GM12878 (cell line): ENCODE results near the gene MAPK13. TPM values are rescaled to one million over a fixed set of nuclear protein-coding genes. Genes with fewer than 3 reads are reported as not detected.

Source experiments
- ATAC-seq: fragments of 200-7000 bp; cut with Tn5 transposase; 3 replicates; pipeline ENCODE4 v1.9.1; 2020; ENCODE audit warnings: mild to moderate bottlenecking, moderate library complexity
- BruUV-seq: library from RNA; stranded (reverse); fragments of 400-500 nt; replicated peaks from 2 replicates; lab custom pipeline; 2021; lab: Mats Ljungman, UMichigan
- CTCF ChIA-PET: fragments of 300-600 bp; sonication (Branson Sonifier 250); formaldehyde crosslinking; extraction: SDS; loops from one replicate; lab custom pipeline; 2021; ENCODE audit warnings: inconsistent platforms; lab: Yijun Ruan, JAX
- POLR2A ChIA-PET: fragments of 350-600 bp; formaldehyde crosslinking; extraction: SDS; loops from one replicate; lab custom pipeline; 2021; ENCODE audit warnings: inconsistent platforms; lab: Charles Lee
- RAD21 ChIA-PET: fragments of 300-600 bp; sonication (Branson Sonifier 250); formaldehyde crosslinking; loops from one replicate; lab custom pipeline; 2023; ENCODE audit warnings: antibody characterized with exemption; ENCODE audit not compliant: unreplicated experiment; lab: Charles Lee
- SMC1A ChIA-PET: fragments of 300-600 bp; sonication (Branson Sonifier 250); formaldehyde crosslinking; loops from one replicate; lab custom pipeline; 2023; ENCODE audit not compliant: unreplicated experiment, uncharacterized antibody; lab: Charles Lee
- DNase-seq: peaks from one replicate; pipeline ENCODE4 v3.0.0-alpha.2; 2011; ENCODE audit warnings: low read depth, low spot score
- FAIRE-seq: peaks from 3 replicates; lab custom pipeline; 2011; peaks lifted over from hg19 to GRCh38; lab: Jason Lieb, UNC
- H2AFZ ChIP-seq: 2 replicates; pipeline ENCODE4 v1.6.0; 2011; ENCODE audit warnings: low read depth, low read length, control low read depth; ENCODE audit not compliant: control insufficient read depth
- H3K27ac ChIP-seq: 2 replicates; pipeline ENCODE4 v1.5.1; 2011; ENCODE audit warnings: control low read depth; ENCODE audit not compliant: control insufficient read depth, insufficient read depth
- H3K27me3 ChIP-seq, 2 experiments: replicated peaks in 1 of 2; 2 replicates each; pipeline versions ENCODE4 v1.6.0 to v1.6.1; 2011; ENCODE audit warnings: low read length in 1 of 2; ENCODE audit not compliant: control insufficient read depth in 2 of 2, insufficient read depth in 2 of 2
- H3K36me3 ChIP-seq, 2 experiments: 2 replicates each; pipeline ENCODE4 v1.5.1; 2011; ENCODE audit warnings: low read length in 1 of 2; ENCODE audit not compliant: control insufficient read depth in 2 of 2, insufficient read depth in 2 of 2
- H3K4me1 ChIP-seq: 2 replicates; pipeline ENCODE4 v1.6.1; 2011; ENCODE audit warnings: mild to moderate bottlenecking, low read length, moderate library complexity, mixed read lengths; ENCODE audit not compliant: control insufficient read depth, insufficient read depth
- H3K4me2 ChIP-seq: 2 replicates; pipeline ENCODE4 v1.6.0; 2011; ENCODE audit warnings: control low read depth; ENCODE audit not compliant: control insufficient read depth, insufficient read depth
- H3K4me3 ChIP-seq: fragments of 200-600 bp; sonication (generic); 2 replicates; pipeline ENCODE4 v1.5.1; 2016
- H3K79me2 ChIP-seq: 2 replicates; pipeline ENCODE4 v1.6.0; 2011; ENCODE audit warnings: low read length; ENCODE audit not compliant: control insufficient read depth, insufficient read depth
- H3K9ac ChIP-seq: 2 replicates; pipeline ENCODE4 v1.8.0; 2011; ENCODE audit warnings: low read length, control low read depth, mixed read lengths; ENCODE audit not compliant: control insufficient read depth, insufficient read depth
- H3K9me3 ChIP-seq: replicated peaks from 3 replicates; pipeline ENCODE4 v1.5.1; 2011; ENCODE audit warnings: mild to moderate bottlenecking, low read length; ENCODE audit not compliant: control insufficient read depth, insufficient read depth
- H4K20me1 ChIP-seq: 2 replicates; pipeline ENCODE4 v1.6.0; 2011; ENCODE audit not compliant: control insufficient read depth, insufficient read depth
- HDGF ChIP-seq: fragments of 450-650 bp; IDR thresholded peaks from 2 replicates; pipeline ENCODE4 v1.6.1; 2016; ENCODE audit warnings: antibody characterized with exemption
- HSF1 ChIP-seq: fragments of 150-350 bp; IDR thresholded peaks from 2 replicates; pipeline ENCODE4 v1.6.1; 2014; ENCODE audit warnings: mild to moderate bottlenecking, low read depth, low read length
- IRF4 ChIP-seq: IDR thresholded peaks from 2 replicates; pipeline ENCODE4 v1.6.1; 2011; ENCODE audit warnings: low read depth, low read length
- NBN ChIP-seq: fragments of 450-650 bp; IDR thresholded peaks from 2 replicates; pipeline ENCODE4 v1.6.1; 2016
- NFYA ChIP-seq: IDR thresholded peaks from 2 replicates; pipeline ENCODE4 v1.6.1; 2011; ENCODE audit warnings: low read depth, mild to moderate bottlenecking, low read length, improper control_type of control experiment, borderline replicate concordance
- PAX8 ChIP-seq: fragments of 450-650 bp; IDR thresholded peaks from 2 replicates; pipeline ENCODE4 v1.6.1; 2017; ENCODE audit warnings: mild to moderate bottlenecking, moderate library complexity
- RELA ChIP-seq: fragments of 450-650 bp; IDR thresholded peaks from 2 replicates; pipeline ENCODE4 v1.8.0; 2014; ENCODE audit warnings: borderline replicate concordance; ENCODE audit not compliant: partially characterized antibody
- SIN3A ChIP-seq: IDR thresholded peaks from 2 replicates; pipeline ENCODE4 v1.6.1; 2012; ENCODE audit warnings: low read depth, low read length, improper control_type of control experiment
- SKIL ChIP-seq: fragments of 450-650 bp; IDR thresholded peaks from 2 replicates; pipeline ENCODE4 v1.6.1; 2017; ENCODE audit warnings: mild to moderate bottlenecking, low read depth, inconsistent platforms; ENCODE audit not compliant: poor library complexity, severe bottlenecking
- SMC3 ChIP-seq: IDR thresholded peaks from 2 replicates; pipeline ENCODE4 v1.6.1; 2011; ENCODE audit warnings: low read length, improper control_type of control experiment, borderline replicate concordance
- SRF ChIP-seq, 2 experiments: IDR thresholded peaks; 2 replicates each; pipeline ENCODE4 v1.6.1; 2011; ENCODE audit warnings: low read depth in 2 of 2, low read length in 2 of 2, mild to moderate bottlenecking in 1 of 2, moderate library complexity in 1 of 2
- YBX1 ChIP-seq: fragments of 450-650 bp; IDR thresholded peaks from 2 replicates; pipeline ENCODE4 v1.6.1; 2016; ENCODE audit warnings: antibody characterized with exemption
- YY1 ChIP-seq: IDR thresholded peaks from 2 replicates; pipeline ENCODE4 v1.6.1; 2011; ENCODE audit warnings: low read depth, mild to moderate bottlenecking, low read length
- WGBS: methylation state at CpG from one replicate; pipeline ENCODE4 v1.1.6; 2016; ENCODE audit warnings: low lambda C conversion rate; ENCODE audit not compliant: insufficient replicate concordance, insufficient coverage; ENCODE audit errors: missing lambda C conversion rate; 5-methylcytosine and 5-hydroxymethylcytosine counted together
- in situ Hi-C: fragments of 300-500 bp; cut with MboI; formaldehyde crosslinking; loops from 9 replicates; pipeline ENCODE4 v1.14.3; 2018; ENCODE audit warnings: mixed read lengths
- intact Hi-C: fragments of 100-400 bp; cut with micrococcal nuclease; formaldehyde crosslinking; loops from one replicate; pipeline ENCODE4 v1.14.2; 2022; ENCODE audit not compliant: unreplicated experiment
- polyA plus RNA-seq, 11 experiments: library from polyadenylated mRNA; depleted of rRNA in 4 of 11; unstranded in 6 of 11; stranded (reverse) in 5 of 11; fragments of >200 nt; fragmentation: Nextera tagmentation in 4 of 11; fragmentation: Illumina TruSeq in 1 of 11; extraction: Ambion mirVana in 4 of 11; extraction: Trizol in 1 of 11; gene quantifications; 1 replicate in 1 of 11; 2 replicates in 10 of 11; pipeline versions ENCODE4 v1.2.1 to v1.2.3, GENCODE V29; 2011 to 2016; ENCODE audit warnings: inconsistent platforms in 2 of 11, missing spikeins in 2 of 11, low read depth in 1 of 11
- total RNA-seq, 4 experiments: library from RNA; depleted of rRNA in 3 of 4; stranded (reverse); fragments of >200 nt in 3 of 4; fragmentation: Illumina TruSeq in 1 of 4; extraction: Trizol in 1 of 4; gene quantifications; 2 replicates each; pipeline versions ENCODE4 v1.2.1 to v1.2.3, GENCODE V29; 2013 to 2021
- TF ChIP-seq, protein P1 (sequence below): fragments of 450-650 bp; formaldehyde crosslinking; IDR thresholded peaks from 2 replicates; pipeline ENCODE4 v1.4.0; 2020; ENCODE audit warnings: mild to moderate bottlenecking, moderate library complexity

The MAPK13 gene
- total and polyA plus RNA-seq, 10 of the 15 experiments (the other 5 are each of a cell fraction or from before 2014, with no cell fraction given), result 1.8 to 48.0 (median 37.5) TPM

DNA sequence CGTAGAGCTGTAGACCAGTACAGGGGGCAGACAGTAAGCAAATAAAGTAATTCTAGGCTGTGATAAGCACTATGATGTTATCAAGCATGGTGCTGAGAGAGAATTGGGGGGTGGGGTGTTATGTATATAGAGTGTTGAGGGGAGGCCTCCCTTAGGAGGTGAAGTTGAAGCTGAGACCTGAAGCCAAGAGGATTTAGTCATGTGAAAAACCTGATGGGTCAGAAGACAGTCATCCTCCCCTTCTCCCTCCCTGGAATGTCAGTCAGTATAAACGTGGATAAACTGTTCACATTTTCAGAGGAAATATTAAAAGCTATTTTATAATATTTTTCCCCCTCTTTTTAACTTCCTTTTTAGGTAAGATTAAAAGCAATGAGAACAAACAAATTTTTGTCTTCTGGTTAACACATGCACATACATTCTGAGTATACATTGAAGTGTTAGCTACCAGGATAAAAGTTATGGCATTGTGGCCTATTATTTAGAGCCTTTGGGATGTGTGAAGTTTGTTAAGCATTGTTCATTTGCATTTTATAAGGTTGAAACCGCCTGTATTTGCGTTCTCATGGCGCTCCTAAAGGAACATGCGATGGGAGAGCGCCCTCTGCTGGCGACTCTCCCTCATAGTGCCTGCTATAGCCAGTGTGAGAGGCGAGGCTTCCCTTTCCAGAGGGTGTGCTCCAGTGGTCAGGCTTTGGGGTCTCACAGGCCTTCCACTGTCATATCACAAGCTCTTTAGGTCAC, 35.4 kb upstream of the MAPK13 start:
- Histone ChIP-seq H3K36me3 (peaks cover 1 to 8% of the 10 kb centered on the region in 2 experiments; a peak in 2 of 4 replicates), H3K27ac (peak overlapping the region; percentile 28; the same call in 1 of the 2 replicates), H3K4me2 (no peak overlapping the region), H3K9ac (no peak overlapping the region), H3K79me2 (no peaks in the 10 kb centered on the region), H2AFZ (peak overlapping the region; percentile 64), H3K27me3 (no peaks in the 10 kb centered on the region), H3K4me1 (peaks cover 7% of the 10 kb centered on the region; the same call in 1 of the 2 replicates), H3K4me3 (no peak overlapping the region), H4K20me1 (no peaks in the 10 kb centered on the region), H3K9me3 (no peaks in the 10 kb centered on the region)
- in situ Hi-C loops, result loop anchor here (5.0 kb wide), 1 partner anchor 68 kb away; the partner anchor contains the start of gene MAPK14
- ChIA-PET POLR2A (interaction anchor here (1.0 to 4.1 kb wide), 4 partner anchors 19 to 73 kb away, joined by 3 to 27 read pairs (median 3); partner anchors contain the start of gene MAPK14), CTCF (interaction anchor here (0.6 to 6.6 kb wide), 61 partner anchors 8 to 509 kb away, joined by 3 to 165 read pairs (median 4); partner anchors contain the start of genes ARMC12, BNIP5, CLPS and MAPK14), RAD21 (interaction anchor here (0.7 to 9.0 kb wide), 24 partner anchors 9 to 359 kb away, joined by 3 to 140 read pairs (median 4); partner anchors contain the start of gene MAPK14), SMC1A (interaction anchor here (0.6 to 8.8 kb wide), 39 partner anchors 9 to 513 kb away, joined by 3 to 167 read pairs (median 4); partner anchors contain the start of genes ARMC12, MAPK14 and SLC26A8)
- no TSS peak for BruUV-seq
- DNase-seq, result peak; percentile 33
- WGBS, result 14% methylated on average over 9 of the region's 9 CpGs
- peak; percentile 61 for FAIRE-seq
- peak; percentile 100 for ATAC-seq
- intact Hi-C loops, result loop anchor here (1.0 kb wide), 1 partner anchor 68 kb away; the partner anchor contains the start of gene MAPK14
- TF ChIP-seq SKIL (peak; percentile 19), HSF1 (no peak), HDGF (peak; percentile 37; the same call in 1 of the 2 replicates), SRF (IDR thresholded peaks at IDR 0.05; ENCODE audit: low read depth in 2 of 2, low read length in 2 of 2) (no peak), NBN (no peak), SMC3 (peak; percentile 94), RELA (no peak), NFYA (no peak), PAX8 (no peak), YY1 (peak; percentile 86), SIN3A (no peak), YBX1 (no peak), IRF4 (no peak)
- TF ChIP-seq, protein P1, sequence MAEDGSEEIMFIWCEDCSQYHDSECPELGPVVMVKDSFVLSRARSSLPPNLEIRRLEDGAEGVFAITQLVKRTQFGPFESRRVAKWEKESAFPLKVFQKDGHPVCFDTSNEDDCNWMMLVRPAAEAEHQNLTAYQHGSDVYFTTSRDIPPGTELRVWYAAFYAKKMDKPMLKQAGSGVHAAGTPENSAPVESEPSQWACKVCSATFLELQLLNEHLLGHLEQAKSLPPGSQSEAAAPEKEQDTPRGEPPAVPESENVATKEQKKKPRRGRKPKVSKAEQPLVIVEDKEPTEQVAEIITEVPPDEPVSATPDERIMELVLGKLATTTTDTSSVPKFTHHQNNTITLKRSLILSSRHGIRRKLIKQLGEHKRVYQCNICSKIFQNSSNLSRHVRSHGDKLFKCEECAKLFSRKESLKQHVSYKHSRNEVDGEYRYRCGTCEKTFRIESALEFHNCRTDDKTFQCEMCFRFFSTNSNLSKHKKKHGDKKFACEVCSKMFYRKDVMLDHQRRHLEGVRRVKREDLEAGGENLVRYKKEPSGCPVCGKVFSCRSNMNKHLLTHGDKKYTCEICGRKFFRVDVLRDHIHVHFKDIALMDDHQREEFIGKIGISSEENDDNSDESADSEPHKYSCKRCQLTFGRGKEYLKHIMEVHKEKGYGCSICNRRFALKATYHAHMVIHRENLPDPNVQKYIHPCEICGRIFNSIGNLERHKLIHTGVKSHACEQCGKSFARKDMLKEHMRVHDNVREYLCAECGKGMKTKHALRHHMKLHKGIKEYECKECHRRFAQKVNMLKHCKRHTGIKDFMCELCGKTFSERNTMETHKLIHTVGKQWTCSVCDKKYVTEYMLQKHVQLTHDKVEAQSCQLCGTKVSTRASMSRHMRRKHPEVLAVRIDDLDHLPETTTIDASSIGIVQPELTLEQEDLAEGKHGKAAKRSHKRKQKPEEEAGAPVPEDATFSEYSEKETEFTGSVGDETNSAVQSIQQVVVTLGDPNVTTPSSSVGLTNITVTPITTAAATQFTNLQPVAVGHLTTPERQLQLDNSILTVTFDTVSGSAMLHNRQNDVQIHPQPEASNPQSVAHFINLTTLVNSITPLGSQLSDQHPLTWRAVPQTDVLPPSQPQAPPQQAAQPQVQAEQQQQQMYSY, result no peak
